ENCODE results near the gene LNPK.

- TF ChIP-seq CTCF (IDR thresholded peaks at IDR 0.05; ENCODE audit: low read depth, low read length) (no peak), MAX (IDR thresholded peaks at IDR 0.05; ENCODE audit: low read depth, low read length) (no peak), POLR2A (IDR thresholded peaks at IDR 0.05; ENCODE audit: extremely low read depth, insufficient read length) (no peak), MYC (IDR thresholded peaks at IDR 0.05; ENCODE audit: low read depth, low read length) (no peak)
Observed at GRCh38 chr2:175883586-175884194, 118.4 kb downstream of the LNPK start.

Measured in NB4 (cell line).